Spleen (tissue), 7 donors: ENCODE measurements around the gene TP63.

Experiments used
- CTCF ChIP-seq, 11 experiments: fragments of 200-600 bp in 7 of 11; fragments of 450-650 bp in 4 of 11; sonication (generic) in 4 of 11; IDR thresholded peaks in 8 of 11; conservative IDR thresholded peaks in 3 of 11; 1 replicate in 7 of 11; 2 replicates in 4 of 11; pipeline versions ENCODE4 v1.4.0 to v1.8.0; 2016 to 2021; ENCODE audit warnings: antibody characterized with exemption in 11 of 11, inconsistent platforms in 4 of 11, mild to moderate bottlenecking in 1 of 11
- POLR2A ChIP-seq, 3 donors: fragments of 450-650 bp; IDR thresholded peaks; one replicate each; pipeline ENCODE4 v1.5.1; 2017; ENCODE audit warnings: antibody characterized with exemption in 3 of 3, mild to moderate bottlenecking in 1 of 3
- donor health status: DM: no; HTN: no; CAD: no; lungs with moderate emphysema.
- donor health status: DM: no; HTN: no; CAD: no.
- donor health status: DM: no; HTN: no; CAD: no.

GRCh38 chr3:189589179-189589569 is 42.0 kb upstream of the TP63 start:
- TF ChIP-seq CTCF (IDR thresholded peaks at IDR 0.05 in 8 of 11, conservative IDR thresholded peaks at IDR 0.05 in 3 of 11) (no peak), POLR2A (IDR thresholded peaks at IDR 0.05) (no peak)
